Measurements from ENCODE around the gene GP1BA. TPM values are rescaled to one million over a fixed set of nuclear protein-coding genes. Genes with fewer than 3 reads are reported as not detected.

The GP1BA gene
- total and polyA plus RNA-seq, 2 donors (not counting 1 experiment from before 2014, with no cell fraction given), result 0.06 TPM; not detected in 1

- Histone ChIP-seq H4K20me1 (ENCODE audit: control insufficient read depth, insufficient read depth, low read length, poor library complexity, severe bottlenecking) (no peaks in the 10 kb centered on the region), H3K79me2 (ENCODE audit: control insufficient read depth, insufficient read depth, low read length) (no peaks in the 10 kb centered on the region), H3K4me3 (ENCODE audit: control extremely low read depth in 1 of 5, extremely low read depth in 1 of 5, insufficient read depth in 1 of 5, low read depth in 2 of 5, low read length in 4 of 5) (no peak overlapping the region), H3K9me3 (ENCODE audit: control extremely low read depth in 1 of 3, control insufficient read depth in 2 of 3, insufficient read depth in 1 of 3, low read length in 2 of 3) (no peaks in the 10 kb centered on the region), H3K9ac (ENCODE audit: low read length) (no peak overlapping the region), H3K4me1 (ENCODE audit: control insufficient read depth in 2 of 2, insufficient read depth in 2 of 2, low read length in 2 of 2) (no peaks in the 10 kb centered on the region), H3K27ac (ENCODE audit: low read length in 2 of 2) (no peak overlapping the region), H3K36me3 (replicated peaks in 1 of 2; ENCODE audit: control extremely low read depth in 1 of 2, control insufficient read depth in 1 of 2, extremely low read depth in 1 of 2, insufficient read depth in 2 of 2, low read length in 1 of 2) (no peaks in the 10 kb centered on the region), H3K27me3 (replicated peaks in 1 of 4; ENCODE audit: control extremely low read depth in 1 of 4, control insufficient read depth in 3 of 4, insufficient read depth in 4 of 4, low read length in 3 of 4) (no peaks in the 10 kb centered on the region), H2AFZ (ENCODE audit: insufficient read depth, low read depth, low read length, poor library complexity, severe bottlenecking) (no peak overlapping the region), H3K4me2 (replicated peaks; ENCODE audit: low read depth, low read length, poor library complexity, severe bottlenecking) (no peak overlapping the region)
- ChIA-PET POLR2A (interaction anchor here (0.7 kb wide), 1 partner anchor 551 kb away, joined by 3 read pairs; no protein-coding TSS in a partner anchor), CTCF (no interaction called here)
- TF ChIP-seq EZH2 (IDR thresholded peaks at IDR 0.05; ENCODE audit: borderline replicate concordance, insufficient read depth, low read depth, low read length, poor library complexity, severe bottlenecking) (no peak), CTCF (IDR thresholded peaks at IDR 0.05) (no peak)
- WGBS (ENCODE audit: insufficient coverage), result 100% methylated on average over 5 of the region's 10 CpGs
- Mint-ChIP-seq H3K4me3 (no peak overlapping the region), H3K4me1 (no peaks in the 10 kb centered on the region), H3K27me3 (no peaks in the 10 kb centered on the region), H3K27ac (no peak overlapping the region), H3K9me3 (ENCODE audit: insufficient read depth) (no peaks in the 10 kb centered on the region)
- intact Hi-C loops (cut with micrococcal nuclease), result no loop called here
- DNase-seq (no peak), ATAC-seq (ENCODE audit: low read depth) (no peak)
These were observed 11.6 kb upstream of the GP1BA start for GRCh38 chr17:4920351-4921048.

GRCh38 chr17:4921320-4921719 is 10.8 kb upstream of the GP1BA start:
- Histone ChIP-seq H3K27me3 (replicated peaks in 1 of 4; ENCODE audit: control extremely low read depth in 1 of 4, control insufficient read depth in 3 of 4, insufficient read depth in 4 of 4, low read length in 3 of 4) (no peaks in the 10 kb centered on the region), H3K4me1 (ENCODE audit: control insufficient read depth in 2 of 2, insufficient read depth in 2 of 2, low read length in 2 of 2) (no peaks in the 10 kb centered on the region), H3K9me3 (ENCODE audit: control extremely low read depth in 1 of 3, control insufficient read depth in 2 of 3, insufficient read depth in 1 of 3, low read length in 2 of 3) (no peaks in the 10 kb centered on the region), H3K36me3 (replicated peaks in 1 of 2; ENCODE audit: control extremely low read depth in 1 of 2, control insufficient read depth in 1 of 2, extremely low read depth in 1 of 2, insufficient read depth in 2 of 2, low read length in 1 of 2) (no peaks in the 10 kb centered on the region), H3K27ac (ENCODE audit: low read length in 2 of 2) (no peak overlapping the region), H2AFZ (ENCODE audit: insufficient read depth, low read depth, low read length, poor library complexity, severe bottlenecking) (no peak overlapping the region), H4K20me1 (ENCODE audit: control insufficient read depth, insufficient read depth, low read length, poor library complexity, severe bottlenecking) (no peaks in the 10 kb centered on the region), H3K4me3 (ENCODE audit: control extremely low read depth in 1 of 5, extremely low read depth in 1 of 5, insufficient read depth in 1 of 5, low read depth in 2 of 5, low read length in 4 of 5) (no peak overlapping the region), H3K79me2 (ENCODE audit: control insufficient read depth, insufficient read depth, low read length) (no peaks in the 10 kb centered on the region), H3K4me2 (replicated peaks; ENCODE audit: low read depth, low read length, poor library complexity, severe bottlenecking) (no peak overlapping the region), H3K9ac (ENCODE audit: low read length) (no peak overlapping the region)
- H3K9me3 Mint-ChIP-seq (ENCODE audit: insufficient read depth), result no peaks in the 10 kb centered on the region
- H3K27me3 Mint-ChIP-seq, result no peaks in the 10 kb centered on the region
- no peak for DNase-seq
- intact Hi-C loops (cut with micrococcal nuclease), result no loop called here
- no peak for TF ChIP-seq EZH2 (IDR thresholded peaks at IDR 0.05; ENCODE audit: borderline replicate concordance, insufficient read depth, low read depth, low read length, poor library complexity, severe bottlenecking)
- TF ChIP-seq CTCF (IDR thresholded peaks at IDR 0.05), result no peak
- no peak for ATAC-seq (ENCODE audit: low read depth)
- 100% methylated on average over 3 of the region's 4 CpGs for WGBS (ENCODE audit: insufficient coverage)
- no peak overlapping the region for H3K27ac Mint-ChIP-seq
- H3K4me1 Mint-ChIP-seq, result no peaks in the 10 kb centered on the region
- ChIA-PET CTCF (no interaction called here), POLR2A (interaction anchor here (0.7 kb wide), 1 partner anchor 550 kb away, joined by 3 read pairs; no protein-coding TSS in a partner anchor)
- no peak overlapping the region for H3K4me3 Mint-ChIP-seq

Data from B cell (primary cell).